NCI-H1048 (cell line): Measurements from ENCODE around the gene GFRAL.
"Not testable (repeated sequence)": the region's sequence is repeated elsewhere in the genome, so short reads cannot be mapped to it uniquely, and the experiment has no call there.

Experiments used
- DNase-seq: peaks from one replicate; lab custom pipeline; 2025; lab: John Stamatoyannopoulos, UW

Gene GFRAL

DNA sequence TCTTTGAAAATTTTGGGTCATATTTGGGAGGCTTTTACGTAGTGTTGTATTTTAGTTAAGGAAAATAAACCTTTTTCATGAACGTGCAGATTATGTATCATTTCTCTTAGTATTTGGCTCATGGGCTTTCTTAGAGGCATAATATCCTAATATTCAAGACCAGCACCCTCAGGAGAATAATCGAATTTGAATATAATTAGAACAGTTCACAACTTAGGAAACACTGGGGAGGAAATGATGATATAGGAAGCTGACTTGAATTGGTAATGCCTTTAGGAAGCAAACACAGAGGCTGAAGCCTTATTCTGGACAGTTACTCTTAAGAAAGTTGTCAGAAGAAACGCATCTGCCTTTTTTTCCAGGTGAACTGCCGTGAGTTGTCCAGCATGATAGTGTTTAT lies at the start of gene GFRAL:
GFRAL (plus strand) TSS at position 301 of the 400 bp plus-strand sequence; CDS start at position 387, 86 bp downstream.
- no peak for DNase-seq

GRCh38 chr6:55277646-55278045 lies 49.6 kb upstream of the GFRAL start:
- DNase-seq: no peak

GRCh38 chr6:55281215-55281614 lies 46.1 kb upstream of the GFRAL start:
- no peak for DNase-seq

GRCh38 chr6:55282115-55282514 lies 45.2 kb upstream of the GFRAL start:
- no peak for DNase-seq

DNA sequence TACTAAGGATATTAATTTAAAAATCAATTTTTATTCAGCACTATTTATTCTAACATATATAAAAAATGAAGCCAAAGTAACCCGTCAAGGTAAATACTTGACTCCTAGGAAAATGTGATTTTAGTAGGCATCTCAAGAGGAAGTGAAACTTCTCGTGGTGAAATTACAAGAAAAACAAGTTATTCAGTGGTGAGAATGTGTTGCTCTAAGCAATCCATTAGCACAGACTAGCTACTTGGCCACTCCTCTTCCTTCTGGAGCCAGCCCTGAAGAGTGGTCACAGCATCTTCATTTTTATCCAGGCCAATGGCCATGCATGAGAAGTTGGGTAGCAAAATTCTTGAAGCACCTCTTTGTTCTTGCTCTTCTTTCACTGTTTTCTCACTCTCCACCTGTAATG lies 40.4 kb upstream of the GFRAL start:
- DNase-seq: no peak

GRCh38 chr6:55290736-55291135 lies 36.5 kb upstream of the GFRAL start:
- no peak for DNase-seq

GRCh38 chr6:55293116-55293515 lies 34.2 kb upstream of the GFRAL start:
- DNase-seq: no peak

GRCh38 chr6:55297214-55297613 lies 30.1 kb upstream of the GFRAL start:
- not testable (repeated sequence) for DNase-seq

DNA sequence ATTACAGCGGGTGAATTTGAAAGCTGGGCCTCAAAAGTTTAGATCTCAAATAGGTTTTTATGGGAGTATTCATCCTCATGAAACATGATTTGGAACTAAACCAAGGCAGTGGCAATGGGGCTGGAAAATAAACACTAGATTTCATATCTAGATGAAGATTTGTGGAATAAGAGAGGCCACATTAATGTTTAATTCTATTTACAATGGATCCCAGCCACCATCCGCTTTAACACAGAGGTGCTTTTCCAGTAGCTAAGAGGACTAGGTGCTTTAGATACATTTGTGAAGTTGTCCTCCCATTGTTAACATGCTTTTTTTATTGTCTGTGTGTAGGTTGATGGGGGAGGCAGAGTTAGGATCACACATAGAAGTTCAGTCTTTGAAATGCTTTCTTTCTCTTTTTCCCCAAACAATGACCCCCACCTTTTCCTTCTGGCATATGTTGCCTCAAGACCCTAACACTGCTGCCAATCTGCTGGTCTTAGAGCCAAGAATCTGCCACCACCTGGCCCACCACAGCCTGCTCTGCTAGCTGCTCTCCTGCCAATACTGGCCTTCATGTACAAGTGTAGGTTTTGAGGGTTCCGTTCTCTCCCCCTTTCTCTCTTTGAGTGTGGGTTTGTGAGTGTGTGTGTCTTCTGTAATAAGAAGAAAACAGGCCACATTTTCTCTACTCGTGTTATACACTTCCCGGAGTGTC lies 27.8 kb upstream of the GFRAL start:
- no peak for DNase-seq

DNA sequence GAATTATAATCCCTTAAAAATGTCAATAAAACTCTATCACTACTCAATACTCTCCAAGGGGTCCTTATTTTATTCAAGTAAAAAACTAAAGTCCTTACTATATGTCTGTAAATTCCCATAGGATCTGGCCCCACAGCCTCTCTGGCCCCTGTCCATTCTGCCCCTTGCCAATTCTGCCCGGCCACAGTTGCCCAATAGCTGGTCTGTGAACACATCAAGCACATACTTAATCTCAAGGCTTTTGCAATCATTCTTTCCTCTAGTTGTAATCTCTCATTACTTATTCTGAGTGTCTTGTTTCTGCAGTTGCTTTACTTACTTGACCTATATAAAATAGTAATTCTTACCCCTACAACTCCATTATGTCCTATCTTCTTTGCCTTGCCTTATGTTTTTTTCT lies 22.5 kb upstream of the GFRAL start:
- DNase-seq: no peak

DNA sequence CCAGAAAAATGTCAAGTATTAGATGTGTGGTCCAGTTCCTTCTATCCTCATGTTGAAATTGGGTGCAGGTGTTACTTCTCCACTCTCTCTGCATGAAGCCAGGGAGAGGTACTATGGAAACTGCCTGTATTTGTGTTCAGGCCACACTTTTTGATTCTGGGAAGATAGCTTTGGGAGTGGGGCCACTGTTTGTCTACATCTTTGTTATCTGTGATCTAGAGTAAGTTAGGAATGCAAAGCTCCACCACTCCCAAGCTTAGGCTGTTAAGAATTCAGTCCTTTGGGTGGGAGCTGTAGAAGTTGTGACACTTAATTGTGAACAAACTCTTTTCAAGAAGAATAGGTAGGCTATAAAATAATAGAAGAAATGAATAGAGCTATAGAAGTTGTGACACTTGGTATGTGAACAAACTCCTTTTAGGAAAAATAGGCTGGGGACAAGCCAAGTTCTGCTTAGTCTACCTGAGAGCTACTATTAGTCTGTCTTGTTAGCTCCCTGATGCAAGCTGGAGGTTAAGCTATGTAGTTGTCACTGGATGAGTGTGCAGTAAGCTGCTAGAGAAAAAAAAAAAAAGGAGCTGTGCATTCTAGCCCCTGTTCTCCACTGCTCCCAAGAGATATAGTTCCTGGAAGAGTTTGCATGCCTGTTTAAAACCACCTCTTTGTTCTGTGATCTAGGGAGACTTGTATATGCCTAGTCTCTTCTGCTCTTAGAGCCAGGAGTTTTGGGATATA lies 7.1 kb upstream of the GFRAL start:
- no peak for DNase-seq

DNA sequence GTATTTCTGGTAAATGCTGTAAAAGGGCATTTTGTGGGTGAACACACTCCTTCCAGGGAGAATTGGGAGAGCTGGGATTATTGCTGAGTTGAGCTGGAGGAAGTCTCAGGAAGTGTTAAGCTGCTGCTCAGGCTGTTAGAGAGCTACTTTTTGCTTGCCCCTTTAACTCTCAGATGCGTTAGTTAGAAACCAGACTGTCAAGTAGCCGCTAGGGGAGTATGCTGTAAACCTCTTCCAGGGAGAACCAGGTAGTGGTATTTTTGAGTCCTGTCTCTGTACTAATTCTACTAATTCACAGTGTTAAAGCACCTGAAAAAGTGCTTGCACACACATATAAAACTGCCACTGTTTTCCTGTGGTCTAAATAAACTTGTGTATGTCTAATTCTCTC lies 6.6 kb upstream of the GFRAL start:
- no peak for DNase-seq

GRCh38 chr6:55377150-55377549 lies 49.9 kb downstream of the GFRAL start:
- no peak for DNase-seq

DNA sequence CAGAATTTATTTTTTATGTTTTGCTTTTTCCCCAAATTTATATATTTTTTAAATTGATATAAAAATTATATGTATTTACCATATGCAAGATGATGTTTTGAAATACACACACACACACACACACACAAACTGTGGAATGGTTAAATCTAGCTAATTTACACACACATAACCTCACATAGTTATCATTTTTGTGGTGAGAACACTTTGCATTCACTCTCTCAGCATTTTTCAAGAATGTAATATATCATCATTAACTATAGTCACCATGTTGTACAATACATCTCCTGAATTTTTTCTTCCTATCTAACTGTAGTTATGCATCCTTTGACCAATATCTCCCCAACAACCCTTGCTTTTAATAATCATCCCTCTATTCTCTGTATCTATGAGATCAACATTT lies 52.2 kb downstream of the GFRAL start:
- DNase-seq: no peak

DNA sequence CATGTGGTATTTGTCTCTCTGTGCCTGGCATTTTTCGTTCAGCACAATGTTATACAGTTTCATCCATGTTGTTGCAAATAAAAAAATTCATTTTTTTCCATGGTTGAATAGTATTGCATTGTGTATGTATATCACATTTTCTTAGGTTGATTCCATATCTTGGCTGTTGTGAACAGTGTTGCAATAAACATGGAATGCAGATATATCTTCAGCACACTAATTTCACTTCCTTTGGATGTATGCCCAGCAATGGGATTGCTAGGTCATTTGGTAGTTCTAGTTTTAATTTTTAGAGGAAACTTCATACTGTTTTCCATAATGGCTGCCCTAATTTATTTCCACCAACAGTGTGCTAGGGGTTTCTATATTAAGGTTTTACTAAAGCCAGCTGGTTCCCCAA lies 52.6 kb downstream of the GFRAL start:
- no peak for DNase-seq

GRCh38 chr6:55388211-55388610 lies 60.9 kb downstream of the GFRAL start:
- no peak for DNase-seq

DNA sequence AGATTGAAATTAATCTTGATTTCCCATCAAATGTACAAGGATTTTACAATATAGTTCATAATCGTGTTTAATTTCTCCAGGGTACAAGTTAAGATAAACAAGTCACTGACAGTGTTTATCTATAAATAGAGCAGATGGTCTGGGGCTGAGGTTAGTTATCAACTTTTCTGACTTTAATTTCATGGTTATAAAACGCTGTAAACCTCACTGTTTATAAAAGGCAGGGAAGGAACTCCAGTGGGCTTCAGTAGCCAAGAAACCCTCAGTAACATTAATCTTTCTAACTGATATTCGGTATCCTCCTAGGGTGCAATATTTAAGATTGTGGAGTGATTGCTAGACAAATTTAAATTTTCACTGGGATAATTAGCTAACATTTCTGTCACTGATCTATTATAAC lies 68.6 kb downstream of the GFRAL start:
- DNase-seq: no peak

DNA sequence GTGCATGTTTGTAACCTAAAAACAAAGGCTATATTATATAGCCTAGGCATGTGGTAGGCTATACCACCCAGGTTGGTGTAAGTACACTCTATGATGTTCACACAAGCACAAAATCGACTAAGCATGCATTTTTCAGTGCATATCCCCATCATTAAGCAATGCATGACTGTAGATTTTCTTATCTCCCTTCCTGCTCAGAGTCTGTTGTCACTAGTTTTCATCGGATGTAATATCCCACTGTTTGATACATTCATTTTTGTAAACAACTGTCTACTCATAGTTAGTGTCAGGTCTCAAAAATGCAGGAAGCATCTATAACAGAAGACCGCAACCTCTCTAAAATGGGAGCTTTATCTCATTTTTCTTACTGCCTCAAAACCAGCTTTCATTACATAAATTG lies 70.7 kb downstream of the GFRAL start:
- no peak for DNase-seq

DNA sequence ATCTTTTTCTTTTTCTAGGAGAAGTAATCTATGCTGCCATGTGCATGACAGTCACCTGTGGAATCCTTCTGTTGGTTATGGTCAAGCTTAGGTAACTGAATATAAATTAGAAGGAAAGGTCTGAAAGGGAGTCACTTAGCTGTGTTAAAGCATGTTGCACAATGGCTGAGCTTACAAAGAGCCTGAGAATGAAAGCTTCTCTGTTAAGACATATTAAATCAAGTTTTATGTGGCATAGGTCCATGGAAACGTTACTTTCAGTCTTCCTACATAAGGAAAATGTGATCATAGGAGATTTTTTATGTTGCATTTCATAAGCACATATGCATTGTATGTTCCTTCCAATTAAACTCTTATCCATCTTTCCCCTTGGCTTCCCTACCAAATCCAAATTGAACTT lies 72.1 kb downstream of the GFRAL start:
- no peak for DNase-seq

GRCh38 chr6:55405474-55406235 lies 78.4 kb downstream of the GFRAL start:
- DNase-seq: no peak

- no peak for DNase-seq
Measured at GRCh38 chr6:55410674-55411073, 83.4 kb downstream of the GFRAL start.

GRCh38 chr6:55423933-55424332 lies 96.7 kb downstream of the GFRAL start:
- DNase-seq: no peak
